Tibial nerve (tissue), 4 donors: ENCODE measurements around the gene FAM204A. TPM values are rescaled to one million over a fixed set of nuclear protein-coding genes. Genes with fewer than 3 reads are reported as not detected.

ENCODE experiments used
- DNase-seq, 2 donors: peaks; one replicate each; pipeline ENCODE4 v3.0.0-alpha.2; 2019; ENCODE audit warnings: low spot score in 2 of 2
- H3K27ac ChIP-seq, 4 donors: fragments of 200-600 bp; sonication (generic) in 3 of 4; one replicate each; pipeline ENCODE4 v1.5.1; 2017 to 2019; ENCODE audit warnings: mild to moderate bottlenecking in 1 of 4
- H3K27me3 ChIP-seq, 2 donors: fragments of 200-600 bp; sonication (generic) in 1 of 2; one replicate each; pipeline versions ENCODE4 v1.5.1 to v1.6.0; 2017 to 2019
- H3K36me3 ChIP-seq, 3 donors: fragments of 200-600 bp; sonication (generic); one replicate each; pipeline ENCODE4 v1.5.1; 2018 to 2019
- H3K4me1 ChIP-seq, 4 donors: fragments of 200-600 bp; sonication (generic) in 3 of 4; one replicate each; pipeline ENCODE4 v1.5.1; 2017 to 2019
- H3K4me3 ChIP-seq, 4 donors: fragments of 200-600 bp; sonication (generic) in 3 of 4; one replicate each; pipeline ENCODE4 v1.5.1; 2017 to 2019; ENCODE audit warnings: mild to moderate bottlenecking in 1 of 4, moderate library complexity in 1 of 4
- H3K9me3 ChIP-seq, 4 donors: fragments of 200-600 bp; sonication (generic) in 3 of 4; one replicate each; pipeline ENCODE4 v1.5.1; 2017 to 2019
- EP300 ChIP-seq, 2 donors: sonication (generic); formaldehyde crosslinking; IDR thresholded peaks; one replicate each; pipeline ENCODE4 v1.6.1; 2017; ENCODE audit warnings: antibody characterized with exemption in 2 of 2, mild to moderate bottlenecking in 1 of 2
- POLR2A ChIP-seq, 2 donors: fragments of 450-650 bp; IDR thresholded peaks; one replicate each; pipeline ENCODE4 v1.6.1; 2017; ENCODE audit warnings: antibody characterized with exemption in 2 of 2, mild to moderate bottlenecking in 2 of 2, moderate library complexity in 2 of 2
- WGBS, 2 donors: methylation state at CpG; one replicate each; pipeline ENCODE4 v1.1.5; 2018; 5-methylcytosine and 5-hydroxymethylcytosine counted together
- total RNA-seq, 4 donors: library from RNA; depleted of rRNA; stranded (reverse); fragments of >200 nt; gene quantifications; one replicate each; pipeline ENCODE4 v1.1.0, GENCODE V29; 2016
- TF ChIP-seq, protein P1 (sequence below), 5 experiments: fragments of 200-600 bp in 3 of 5; fragments of 450-650 bp in 2 of 5; sonication (generic) in 3 of 5; IDR thresholded peaks; one replicate each; pipeline ENCODE4 v1.5.1; 2016 to 2019; ENCODE audit warnings: antibody characterized with exemption in 5 of 5, mild to moderate bottlenecking in 3 of 5, moderate library complexity in 2 of 5

The FAM204A gene
- total RNA-seq, 4 donors from 2014 or later = 38.4 to 59.7 (median 39.5) TPM

DNA sequence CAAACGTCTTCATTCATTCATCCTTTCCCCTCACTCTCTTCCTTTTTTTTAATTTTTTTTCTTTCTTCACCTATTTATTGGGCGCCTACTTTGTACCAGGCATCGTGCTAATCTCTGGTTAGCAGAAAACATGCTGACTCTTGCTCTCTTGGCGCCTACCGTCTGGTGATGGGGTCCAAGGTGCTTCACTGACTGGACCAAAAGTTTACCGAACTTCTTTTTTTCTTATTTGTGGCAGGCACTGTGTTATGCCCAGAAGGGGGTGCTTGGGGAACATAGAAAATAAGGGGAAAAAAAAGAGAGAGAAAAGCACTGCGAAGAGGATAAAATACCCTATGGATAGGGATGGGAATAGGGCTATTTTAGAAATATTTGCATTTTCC, 505 bp upstream of the FAM204A start:
- Histone ChIP-seq H3K36me3 (no peaks in the 10 kb centered on the region), H3K27me3 (no peaks in the 10 kb centered on the region), H3K9me3 (no peaks in the 10 kb centered on the region), H3K27ac (peak overlapping the region; percentile 22 to 89 (median 82)), H3K4me1 (peaks cover 0 to 38% (median 11%) of the 10 kb centered on the region in 4 donors), H3K4me3 (peak overlapping the region; percentile 47 to 96 (median 92))
- TF ChIP-seq POLR2A (IDR thresholded peaks at IDR 0.05) (no peak), EP300 (IDR thresholded peaks at IDR 0.05) (no peak)
- TF ChIP-seq, protein P1, sequence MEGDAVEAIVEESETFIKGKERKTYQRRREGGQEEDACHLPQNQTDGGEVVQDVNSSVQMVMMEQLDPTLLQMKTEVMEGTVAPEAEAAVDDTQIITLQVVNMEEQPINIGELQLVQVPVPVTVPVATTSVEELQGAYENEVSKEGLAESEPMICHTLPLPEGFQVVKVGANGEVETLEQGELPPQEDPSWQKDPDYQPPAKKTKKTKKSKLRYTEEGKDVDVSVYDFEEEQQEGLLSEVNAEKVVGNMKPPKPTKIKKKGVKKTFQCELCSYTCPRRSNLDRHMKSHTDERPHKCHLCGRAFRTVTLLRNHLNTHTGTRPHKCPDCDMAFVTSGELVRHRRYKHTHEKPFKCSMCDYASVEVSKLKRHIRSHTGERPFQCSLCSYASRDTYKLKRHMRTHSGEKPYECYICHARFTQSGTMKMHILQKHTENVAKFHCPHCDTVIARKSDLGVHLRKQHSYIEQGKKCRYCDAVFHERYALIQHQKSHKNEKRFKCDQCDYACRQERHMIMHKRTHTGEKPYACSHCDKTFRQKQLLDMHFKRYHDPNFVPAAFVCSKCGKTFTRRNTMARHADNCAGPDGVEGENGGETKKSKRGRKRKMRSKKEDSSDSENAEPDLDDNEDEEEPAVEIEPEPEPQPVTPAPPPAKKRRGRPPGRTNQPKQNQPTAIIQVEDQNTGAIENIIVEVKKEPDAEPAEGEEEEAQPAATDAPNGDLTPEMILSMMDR (IDR thresholded peaks at IDR 0.05) = no peak
- 36 to 38% methylated on average over 7 of the region's 7 CpGs for WGBS, 2 donors
- DNase-seq = no peak

DNA sequence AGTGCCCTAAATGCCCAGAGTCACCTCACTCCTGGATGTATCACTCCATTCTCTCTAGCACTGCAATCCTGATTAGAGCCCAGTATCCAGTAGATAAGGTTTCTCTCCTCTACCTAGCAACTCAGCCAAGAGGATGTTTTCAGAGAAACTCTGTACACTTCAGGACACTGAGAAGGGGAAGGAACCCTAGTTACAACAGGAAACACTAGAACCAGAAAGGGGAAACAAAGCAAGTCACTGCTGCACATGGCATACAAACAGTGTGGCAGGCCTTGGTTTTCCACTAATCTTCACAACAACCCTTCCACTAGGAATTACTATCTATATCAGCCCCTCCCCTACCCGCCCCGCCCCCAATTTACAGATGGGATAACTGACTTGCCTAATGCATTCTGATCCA, 1.6 kb downstream of the FAM204A start:
- no peaks in the 10 kb centered on the region for H3K9me3 ChIP-seq
- no peaks in the 10 kb centered on the region for H3K27me3 ChIP-seq
- no peak for DNase-seq
- H3K4me1 ChIP-seq = peaks cover 0 to 41% (median 11%) of the 10 kb centered on the region in 4 donors
- no peak overlapping the region for H3K27ac ChIP-seq
- 97% methylated on average over 2 of the region's 2 CpGs for WGBS, 2 donors
- H3K4me3 ChIP-seq = no peak overlapping the region
- TF ChIP-seq POLR2A (IDR thresholded peaks at IDR 0.05) (no peak), EP300 (IDR thresholded peaks at IDR 0.05) (no peak)
- TF ChIP-seq, protein P1 (IDR thresholded peaks at IDR 0.05) = no peak
- peaks cover 0 to 8% (median 0%) of the 10 kb centered on the region in 3 donors for H3K36me3 ChIP-seq

DNA sequence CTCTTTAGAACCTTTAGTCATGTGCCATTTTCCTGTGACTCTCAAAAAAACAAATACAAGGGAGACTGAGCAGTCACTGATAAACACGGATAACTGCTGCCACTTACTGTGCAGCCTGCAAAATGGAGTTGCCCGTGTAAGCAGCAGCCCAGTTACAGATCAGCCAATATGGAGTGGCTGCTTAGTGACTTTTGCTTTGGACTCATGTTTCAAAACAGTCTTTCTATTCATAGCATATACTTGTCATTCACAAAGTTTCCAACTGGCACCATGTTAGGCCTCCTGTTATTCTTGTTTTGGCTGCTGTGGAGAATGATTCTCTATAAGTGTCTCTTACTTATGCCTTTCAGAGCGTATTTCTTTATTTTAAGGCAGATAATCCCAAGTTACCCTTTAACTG, 3.0 kb downstream of the FAM204A start:
- H3K4me1 ChIP-seq = peaks cover 0 to 41% (median 11%) of the 10 kb centered on the region in 4 donors
- H3K27me3 ChIP-seq = no peaks in the 10 kb centered on the region
- no peaks in the 10 kb centered on the region for H3K9me3 ChIP-seq
- DNase-seq = no peak
- TF ChIP-seq EP300 (IDR thresholded peaks at IDR 0.05) = no peak
- WGBS, 2 donors = 46 to 51% methylated on average over 3 of the region's 3 CpGs
- no peak overlapping the region for H3K27ac ChIP-seq
- peaks cover 0 to 21% (median 5%) of the 10 kb centered on the region in 3 donors for H3K36me3 ChIP-seq
- H3K4me3 ChIP-seq = no peak overlapping the region

DNA sequence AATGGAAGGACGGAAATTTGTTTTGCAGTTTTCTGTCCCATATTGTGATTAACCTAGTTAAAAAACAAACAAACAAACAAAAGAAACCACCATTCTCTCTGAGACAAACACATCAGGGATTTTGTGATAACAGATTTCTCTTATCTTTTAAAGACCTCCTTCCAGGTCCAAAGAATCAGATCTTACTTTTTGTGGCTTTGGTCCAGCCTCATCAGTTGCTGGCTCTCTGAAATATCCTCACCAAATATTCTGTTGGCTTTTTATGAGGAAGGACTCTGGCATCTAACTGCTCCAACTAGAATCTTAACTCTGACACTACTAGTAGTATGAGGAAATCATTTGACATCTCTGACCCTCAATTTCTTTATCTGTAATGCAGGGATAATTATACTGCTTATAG, 4.8 kb downstream of the FAM204A start:
- TF ChIP-seq, protein P1 (IDR thresholded peaks at IDR 0.05) = no peak
- Histone ChIP-seq H3K4me3 (no peak overlapping the region), H3K27ac (no peak overlapping the region), H3K9me3 (no peaks in the 10 kb centered on the region), H3K27me3 (no peaks in the 10 kb centered on the region), H3K4me1 (peaks cover 0 to 47% (median 8%) of the 10 kb centered on the region in 4 donors), H3K36me3 (peaks cover 0 to 30% (median 5%) of the 10 kb centered on the region in 3 donors)
- 69 to 87% methylated on average over 1 of the region's 1 CpG for WGBS, 2 donors
- DNase-seq = no peak

DNA sequence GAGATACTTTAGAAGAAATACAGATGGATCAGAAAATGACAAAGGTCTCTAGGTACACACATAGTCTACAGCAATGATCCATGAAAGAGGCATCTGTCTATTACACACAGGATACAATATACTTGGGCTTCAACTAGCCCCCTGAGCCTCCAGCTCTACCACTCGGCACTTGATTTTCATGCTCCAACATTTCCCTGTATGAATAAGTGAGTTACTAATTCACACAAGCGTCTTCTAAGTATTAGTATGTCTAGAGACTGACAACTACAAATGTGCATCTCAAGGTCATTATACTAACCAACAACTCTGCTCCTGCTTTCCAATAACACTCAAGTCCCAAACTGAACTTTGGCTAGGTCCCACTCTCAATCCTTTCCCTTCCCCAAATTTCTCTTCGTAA, 8.3 kb downstream of the FAM204A start:
- Histone ChIP-seq H3K36me3 (peaks cover 3 to 57% (median 13%) of the 10 kb centered on the region in 3 donors), H3K4me3 (no peak overlapping the region), H3K27ac (no peak overlapping the region), H3K9me3 (no peaks in the 10 kb centered on the region), H3K27me3 (no peaks in the 10 kb centered on the region), H3K4me1 (peaks cover 0 to 20% (median 0%) of the 10 kb centered on the region in 4 donors)
- DNase-seq = no peak
- 93% methylated on average over 3 of the region's 3 CpGs for WGBS, 2 donors
- TF ChIP-seq POLR2A (IDR thresholded peaks at IDR 0.05) (no peak), EP300 (IDR thresholded peaks at IDR 0.05) (no peak)
- TF ChIP-seq, protein P1 (IDR thresholded peaks at IDR 0.05) = no peak
